Type B pancreatic cell (in vitro differentiated cells): ENCODE measurements around the gene FAM50B. TPM values are rescaled to one million over a fixed set of nuclear protein-coding genes. Genes with fewer than 3 reads are reported as not detected.

Experiments
- DNase-seq: peaks from one replicate; pipeline ENCODE4 v3.0.0; 2021; ENCODE audit warnings: mixed read lengths; ENCODE audit not compliant: unreplicated experiment; ENCODE audit errors: extremely low spot score
- H3K27ac Mint-ChIP-seq: 2 replicates; pipeline ENCODE4 v1.8.0; 2021; ENCODE audit warnings: mild to moderate bottlenecking, mixed read lengths
- H3K27me3 Mint-ChIP-seq: 2 replicates; pipeline ENCODE4 v1.8.0; 2021; ENCODE audit warnings: mixed read lengths
- H3K36me3 Mint-ChIP-seq: 2 replicates; pipeline ENCODE4 v1.8.0; 2021; ENCODE audit warnings: mixed read lengths
- H3K4me1 Mint-ChIP-seq: one replicate; pipeline ENCODE4 v1.8.0; 2021; ENCODE audit warnings: mixed read lengths; ENCODE audit not compliant: unreplicated experiment
- H3K4me3 Mint-ChIP-seq: 2 replicates; pipeline ENCODE4 v1.8.0; 2021; ENCODE audit warnings: mild to moderate bottlenecking, mixed read lengths
- H3K9me3 Mint-ChIP-seq: 2 replicates; pipeline ENCODE4 v1.8.0; 2021; ENCODE audit warnings: mixed read lengths
- total RNA-seq: library from RNA; stranded (reverse); gene quantifications from 2 replicates; pipeline ENCODE4 v1.2.1, GENCODE V29; 2021; ENCODE audit warnings: low replicate concordance
- TF ChIP-seq, protein P1 (sequence below): fragments of 200-600 bp; sonication (generic); conservative IDR thresholded peaks from 2 replicates; pipeline ENCODE4 v1.5.0; 2021; ENCODE audit warnings: antibody characterized with exemption, mild to moderate bottlenecking

FAM50B gene
- total RNA-seq, 1 donor from 2014 or later, result 1.8 TPM

DNA sequence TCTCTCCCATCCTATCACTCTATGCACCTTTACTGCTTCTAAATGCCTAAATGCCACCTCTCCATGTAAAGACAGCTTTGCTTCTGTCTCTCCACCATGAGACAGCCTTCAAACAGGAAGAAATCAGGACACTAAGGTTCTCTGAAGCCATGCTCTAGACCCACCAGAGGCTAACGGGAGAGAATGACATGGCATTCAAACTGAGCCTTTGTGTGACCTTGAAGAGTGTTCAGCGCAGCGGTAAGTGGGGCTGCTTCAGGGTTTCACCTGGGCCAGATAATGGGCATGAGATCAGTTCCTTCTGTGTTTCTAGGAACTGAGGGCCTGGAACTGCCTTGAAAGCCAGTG, 20.1 kb downstream of the FAM50B start:
- no peaks in the 10 kb centered on the region for H3K36me3 Mint-ChIP-seq
- peaks cover 19% of the 10 kb centered on the region for H3K4me1 Mint-ChIP-seq
- H3K4me3 Mint-ChIP-seq, result no peak overlapping the region
- DNase-seq, result no peak
- TF ChIP-seq, protein P1, sequence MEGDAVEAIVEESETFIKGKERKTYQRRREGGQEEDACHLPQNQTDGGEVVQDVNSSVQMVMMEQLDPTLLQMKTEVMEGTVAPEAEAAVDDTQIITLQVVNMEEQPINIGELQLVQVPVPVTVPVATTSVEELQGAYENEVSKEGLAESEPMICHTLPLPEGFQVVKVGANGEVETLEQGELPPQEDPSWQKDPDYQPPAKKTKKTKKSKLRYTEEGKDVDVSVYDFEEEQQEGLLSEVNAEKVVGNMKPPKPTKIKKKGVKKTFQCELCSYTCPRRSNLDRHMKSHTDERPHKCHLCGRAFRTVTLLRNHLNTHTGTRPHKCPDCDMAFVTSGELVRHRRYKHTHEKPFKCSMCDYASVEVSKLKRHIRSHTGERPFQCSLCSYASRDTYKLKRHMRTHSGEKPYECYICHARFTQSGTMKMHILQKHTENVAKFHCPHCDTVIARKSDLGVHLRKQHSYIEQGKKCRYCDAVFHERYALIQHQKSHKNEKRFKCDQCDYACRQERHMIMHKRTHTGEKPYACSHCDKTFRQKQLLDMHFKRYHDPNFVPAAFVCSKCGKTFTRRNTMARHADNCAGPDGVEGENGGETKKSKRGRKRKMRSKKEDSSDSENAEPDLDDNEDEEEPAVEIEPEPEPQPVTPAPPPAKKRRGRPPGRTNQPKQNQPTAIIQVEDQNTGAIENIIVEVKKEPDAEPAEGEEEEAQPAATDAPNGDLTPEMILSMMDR, result no peak
- no peak overlapping the region for H3K27ac Mint-ChIP-seq
- no peaks in the 10 kb centered on the region for H3K27me3 Mint-ChIP-seq
- no peaks in the 10 kb centered on the region for H3K9me3 Mint-ChIP-seq

DNA sequence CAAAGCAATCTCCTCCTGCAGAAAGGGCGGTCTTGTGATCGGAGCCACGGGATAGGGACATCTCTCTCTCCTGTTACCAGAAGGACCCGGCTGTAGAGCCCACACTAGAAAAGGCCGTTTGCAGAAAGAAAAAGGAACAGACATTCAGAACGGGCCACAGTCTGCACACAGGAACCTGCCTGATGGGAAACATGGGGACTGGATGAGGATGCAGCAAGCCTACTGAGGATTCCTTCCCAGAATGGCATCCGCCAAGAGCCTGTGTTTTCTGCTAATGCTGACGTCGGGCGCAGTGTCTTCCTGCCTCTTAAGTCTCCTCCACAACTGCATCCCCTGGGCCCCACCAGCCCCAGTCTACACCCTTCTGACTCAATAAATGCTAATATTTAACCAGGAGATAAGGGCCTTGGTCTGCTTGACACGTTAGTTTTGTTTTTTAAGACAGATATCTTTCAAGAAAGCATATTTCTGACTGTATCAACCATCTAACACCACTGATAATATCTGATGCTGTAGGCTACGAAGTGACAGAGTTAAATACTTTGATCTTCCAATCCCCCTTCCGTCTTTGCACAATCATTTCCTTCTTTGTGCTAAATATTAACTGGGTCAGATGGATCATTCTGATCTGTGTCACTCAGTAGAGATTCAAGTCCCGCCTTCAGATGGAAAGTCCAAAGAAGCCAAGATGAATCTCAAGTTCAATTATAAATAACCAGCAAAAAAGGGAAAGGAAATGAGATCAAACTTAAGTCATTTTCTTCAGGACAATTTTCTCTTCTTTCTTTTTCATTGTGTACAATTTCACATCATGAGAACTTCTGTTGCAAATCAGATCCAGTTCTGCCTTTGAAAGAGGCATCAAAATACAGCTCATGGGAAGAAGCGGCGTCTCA, 20.7 kb downstream of the FAM50B start:
- no peak for DNase-seq
- Mint-ChIP-seq H3K4me1 (peaks cover 19% of the 10 kb centered on the region), H3K4me3 (peak overlapping the region; percentile 49), H3K36me3 (no peaks in the 10 kb centered on the region), H3K9me3 (no peaks in the 10 kb centered on the region), H3K27me3 (no peaks in the 10 kb centered on the region), H3K27ac (peak overlapping the region; percentile 63)
- TF ChIP-seq, protein P1, result no peak

DNA sequence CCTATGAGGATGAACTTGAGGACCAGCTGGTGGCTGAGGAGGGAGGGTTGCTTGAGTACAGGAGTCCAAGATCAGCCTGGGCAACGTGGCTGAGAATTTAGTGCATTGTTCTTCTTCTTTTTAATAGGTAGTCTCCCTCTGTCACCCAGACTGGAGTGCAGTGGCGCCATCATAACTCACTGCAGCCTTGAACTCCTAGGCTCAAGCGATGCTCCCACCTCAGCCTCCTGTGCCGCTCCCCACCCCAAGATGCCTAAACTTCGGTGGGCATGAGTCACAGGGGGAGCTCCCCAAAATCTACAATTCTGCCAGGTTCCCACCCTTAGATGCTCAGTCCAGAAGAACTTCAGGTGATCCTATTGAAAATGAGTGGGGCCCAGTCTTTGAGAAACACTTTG, 21.4 kb downstream of the FAM50B start:
- Mint-ChIP-seq H3K27ac (peak overlapping the region; percentile 63), H3K36me3 (no peaks in the 10 kb centered on the region), H3K9me3 (no peaks in the 10 kb centered on the region), H3K4me1 (peaks cover 19% of the 10 kb centered on the region), H3K27me3 (no peaks in the 10 kb centered on the region), H3K4me3 (peak overlapping the region; percentile 49)
- no peak for DNase-seq
- TF ChIP-seq, protein P1, result no peak

DNA sequence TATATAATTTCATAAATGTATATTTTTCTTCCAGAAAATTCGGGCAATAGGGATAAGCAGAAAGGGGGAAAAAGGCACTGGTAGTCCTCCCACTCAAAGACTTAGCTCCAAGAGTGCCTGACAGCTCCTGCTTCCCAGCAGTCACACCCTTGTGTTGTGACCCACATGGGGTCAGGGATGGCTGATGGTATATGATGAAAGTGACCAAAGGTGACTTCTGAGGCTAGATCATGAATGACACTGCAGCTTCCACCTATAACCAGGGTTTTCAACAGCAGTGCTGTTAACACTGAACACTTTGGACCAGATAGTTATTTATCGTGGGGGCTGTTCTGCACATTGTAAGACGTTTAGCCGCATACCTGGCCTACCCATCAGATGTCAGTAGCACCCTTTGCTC, 22.3 kb downstream of the FAM50B start:
- Mint-ChIP-seq H3K4me1 (peaks cover 19% of the 10 kb centered on the region), H3K27me3 (no peaks in the 10 kb centered on the region), H3K9me3 (no peaks in the 10 kb centered on the region), H3K36me3 (no peaks in the 10 kb centered on the region), H3K27ac (no peak overlapping the region), H3K4me3 (no peak overlapping the region)
- TF ChIP-seq, protein P1, result no peak
- no peak for DNase-seq

DNA sequence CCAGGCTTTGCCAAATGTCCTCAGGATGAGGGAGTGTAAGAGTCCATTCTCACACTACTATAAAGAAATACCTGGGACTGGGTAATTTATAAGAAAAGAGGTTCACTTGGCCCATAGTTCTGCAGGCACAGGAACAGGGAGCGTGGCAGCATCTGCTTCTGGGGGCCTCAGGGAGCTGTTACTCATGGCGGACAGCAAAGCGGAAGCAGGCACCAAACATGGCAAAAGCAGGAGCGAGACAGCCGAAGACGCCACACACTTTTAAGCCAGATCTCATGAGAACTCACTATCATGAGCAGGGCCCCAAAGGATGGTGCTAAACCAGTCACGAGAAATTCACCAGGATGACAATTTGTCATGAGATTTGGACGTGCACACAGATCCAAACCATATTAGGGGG, 22.8 kb downstream of the FAM50B start:
- no peaks in the 10 kb centered on the region for H3K27me3 Mint-ChIP-seq
- no peak overlapping the region for H3K27ac Mint-ChIP-seq
- DNase-seq, result no peak
- no peaks in the 10 kb centered on the region for H3K36me3 Mint-ChIP-seq
- H3K4me1 Mint-ChIP-seq, result peaks cover 19% of the 10 kb centered on the region
- no peak overlapping the region for H3K4me3 Mint-ChIP-seq
- TF ChIP-seq, protein P1, result no peak
- no peaks in the 10 kb centered on the region for H3K9me3 Mint-ChIP-seq
